ENCODE data around the gene TBL1XR1.

- TF ChIP-seq, protein P1, sequence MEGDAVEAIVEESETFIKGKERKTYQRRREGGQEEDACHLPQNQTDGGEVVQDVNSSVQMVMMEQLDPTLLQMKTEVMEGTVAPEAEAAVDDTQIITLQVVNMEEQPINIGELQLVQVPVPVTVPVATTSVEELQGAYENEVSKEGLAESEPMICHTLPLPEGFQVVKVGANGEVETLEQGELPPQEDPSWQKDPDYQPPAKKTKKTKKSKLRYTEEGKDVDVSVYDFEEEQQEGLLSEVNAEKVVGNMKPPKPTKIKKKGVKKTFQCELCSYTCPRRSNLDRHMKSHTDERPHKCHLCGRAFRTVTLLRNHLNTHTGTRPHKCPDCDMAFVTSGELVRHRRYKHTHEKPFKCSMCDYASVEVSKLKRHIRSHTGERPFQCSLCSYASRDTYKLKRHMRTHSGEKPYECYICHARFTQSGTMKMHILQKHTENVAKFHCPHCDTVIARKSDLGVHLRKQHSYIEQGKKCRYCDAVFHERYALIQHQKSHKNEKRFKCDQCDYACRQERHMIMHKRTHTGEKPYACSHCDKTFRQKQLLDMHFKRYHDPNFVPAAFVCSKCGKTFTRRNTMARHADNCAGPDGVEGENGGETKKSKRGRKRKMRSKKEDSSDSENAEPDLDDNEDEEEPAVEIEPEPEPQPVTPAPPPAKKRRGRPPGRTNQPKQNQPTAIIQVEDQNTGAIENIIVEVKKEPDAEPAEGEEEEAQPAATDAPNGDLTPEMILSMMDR (IDR thresholded peaks at IDR 0.05; ENCODE audit: poor library complexity): no peak
- TF ChIP-seq EZH2phosphoT487 (IDR thresholded peaks at IDR 0.05; ENCODE audit: low read depth, severe bottlenecking, unreplicated experiment): no peak
Measured at GRCh38 chr3:177190756-177191681, 6.3 kb downstream of the TBL1XR1 start.
